Suprapubic skin (tissue), 4 donors: ENCODE data around the gene PHF8. TPM values are rescaled to one million over a fixed set of nuclear protein-coding genes. Genes with fewer than 3 reads are reported as not detected.

Source experiments
- DNase-seq, 2 donors: peaks; one replicate each; pipeline ENCODE4 v3.0.0-alpha.2; 2019; ENCODE audit warnings: low spot score in 2 of 2
- H3K27ac ChIP-seq: fragments of 200-600 bp; sonication (generic); one replicate; pipeline ENCODE4 v1.5.1; 2019
- H3K27me3 ChIP-seq: fragments of 200-600 bp; sonication (generic); one replicate; pipeline ENCODE4 v1.5.1; 2019
- H3K36me3 ChIP-seq: fragments of 200-600 bp; sonication (generic); one replicate; pipeline ENCODE4 v1.5.1; 2019
- H3K4me1 ChIP-seq: fragments of 200-600 bp; sonication (generic); one replicate; pipeline ENCODE4 v1.5.1; 2019
- H3K4me3 ChIP-seq: fragments of 200-600 bp; sonication (generic); one replicate; pipeline ENCODE4 v1.5.1; 2019; ENCODE audit warnings: mild to moderate bottlenecking
- H3K9me3 ChIP-seq: fragments of 200-600 bp; sonication (generic); one replicate; pipeline ENCODE4 v1.5.1; 2019
- EP300 ChIP-seq: sonication (generic); formaldehyde crosslinking; IDR thresholded peaks from one replicate; pipeline ENCODE4 v1.6.1; 2017; ENCODE audit warnings: antibody characterized with exemption
- POLR2A ChIP-seq, 2 donors: fragments of 450-650 bp; IDR thresholded peaks; one replicate each; pipeline ENCODE4 v1.6.1; 2017; ENCODE audit warnings: antibody characterized with exemption in 2 of 2, mild to moderate bottlenecking in 2 of 2, moderate library complexity in 2 of 2
- POLR2AphosphoS5 ChIP-seq, 3 donors: sonication (generic); formaldehyde crosslinking; IDR thresholded peaks; one replicate each; pipeline ENCODE4 v1.6.1; 2017; ENCODE audit warnings: antibody characterized with exemption in 3 of 3
- WGBS: methylation state at CpG from one replicate; pipeline ENCODE4 v1.1.5; 2018; 5-methylcytosine and 5-hydroxymethylcytosine counted together
- total RNA-seq, 4 donors: library from RNA; depleted of rRNA; stranded (reverse); fragments of >200 nt; gene quantifications; one replicate each; pipeline ENCODE4 v1.1.0, GENCODE V29; 2016
- TF ChIP-seq, protein P1 (sequence below), 2 donors: fragments of 200-600 bp in 1 of 2; fragments of 450-650 bp in 1 of 2; sonication (generic) in 1 of 2; IDR thresholded peaks; one replicate each; pipeline ENCODE4 v1.5.1; 2016 to 2019; ENCODE audit warnings: antibody characterized with exemption in 2 of 2, mild to moderate bottlenecking in 1 of 2, moderate library complexity in 1 of 2

The PHF8 gene
- total RNA-seq, 4 donors from 2014 or later, result 17.5 to 72.2 (median 25.4) TPM

DNA sequence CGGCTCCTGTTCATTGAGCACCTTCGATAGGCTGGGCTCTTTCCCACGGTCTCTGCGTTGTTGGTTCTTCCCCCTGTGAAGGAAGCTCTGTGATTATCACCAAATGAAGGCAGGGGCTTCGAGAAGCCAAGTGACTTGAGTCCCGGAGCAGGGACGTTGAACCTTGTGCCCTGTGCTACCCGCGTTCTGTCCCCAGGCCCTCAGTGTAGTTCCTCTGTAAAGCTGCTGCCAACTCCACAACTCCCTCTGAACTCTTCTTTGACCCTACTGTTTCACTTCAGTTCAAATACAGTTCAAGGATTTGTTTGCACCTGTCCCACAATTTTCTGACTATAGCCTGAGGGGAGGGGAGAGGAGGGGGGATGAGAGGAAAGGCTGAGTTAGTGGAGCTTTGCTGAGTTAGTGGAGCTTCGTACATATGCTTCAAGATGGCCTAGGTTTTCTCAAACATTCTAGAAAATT, 635 bp upstream of the PHF8 start:
- WGBS, result 52% methylated on average over 10 of the region's 10 CpGs
- peak overlapping the region; percentile 94 for H3K27ac ChIP-seq
- H3K27me3 ChIP-seq, result no peaks in the 10 kb centered on the region
- H3K36me3 ChIP-seq, result peaks cover 12% of the 10 kb centered on the region
- H3K9me3 ChIP-seq, result no peaks in the 10 kb centered on the region
- DNase-seq, result no peak
- TF ChIP-seq, protein P1, sequence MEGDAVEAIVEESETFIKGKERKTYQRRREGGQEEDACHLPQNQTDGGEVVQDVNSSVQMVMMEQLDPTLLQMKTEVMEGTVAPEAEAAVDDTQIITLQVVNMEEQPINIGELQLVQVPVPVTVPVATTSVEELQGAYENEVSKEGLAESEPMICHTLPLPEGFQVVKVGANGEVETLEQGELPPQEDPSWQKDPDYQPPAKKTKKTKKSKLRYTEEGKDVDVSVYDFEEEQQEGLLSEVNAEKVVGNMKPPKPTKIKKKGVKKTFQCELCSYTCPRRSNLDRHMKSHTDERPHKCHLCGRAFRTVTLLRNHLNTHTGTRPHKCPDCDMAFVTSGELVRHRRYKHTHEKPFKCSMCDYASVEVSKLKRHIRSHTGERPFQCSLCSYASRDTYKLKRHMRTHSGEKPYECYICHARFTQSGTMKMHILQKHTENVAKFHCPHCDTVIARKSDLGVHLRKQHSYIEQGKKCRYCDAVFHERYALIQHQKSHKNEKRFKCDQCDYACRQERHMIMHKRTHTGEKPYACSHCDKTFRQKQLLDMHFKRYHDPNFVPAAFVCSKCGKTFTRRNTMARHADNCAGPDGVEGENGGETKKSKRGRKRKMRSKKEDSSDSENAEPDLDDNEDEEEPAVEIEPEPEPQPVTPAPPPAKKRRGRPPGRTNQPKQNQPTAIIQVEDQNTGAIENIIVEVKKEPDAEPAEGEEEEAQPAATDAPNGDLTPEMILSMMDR (IDR thresholded peaks at IDR 0.05), result no peak
- TF ChIP-seq POLR2AphosphoS5 (IDR thresholded peaks at IDR 0.05) (no peak), EP300 (no peak), POLR2A (IDR thresholded peaks at IDR 0.05) (no peak)
- peak overlapping the region; percentile 63 for H3K4me3 ChIP-seq
- peaks cover 7% of the 10 kb centered on the region for H3K4me1 ChIP-seq

- Histone ChIP-seq H3K36me3 (peaks cover 14% of the 10 kb centered on the region), H3K4me3 (peak overlapping the region; percentile 63), H3K27ac (peak overlapping the region; percentile 94), H3K27me3 (no peaks in the 10 kb centered on the region), H3K9me3 (no peaks in the 10 kb centered on the region), H3K4me1 (peaks cover 7% of the 10 kb centered on the region)
- 52% methylated on average over 8 of the region's 43 CpGs for WGBS
- no peak for TF ChIP-seq EP300
- TF ChIP-seq, protein P1 (IDR thresholded peaks at IDR 0.05), result no peak
- TF ChIP-seq POLR2AphosphoS5 (IDR thresholded peaks at IDR 0.05), result no peak
- no peak for TF ChIP-seq POLR2A (IDR thresholded peaks at IDR 0.05)
- DNase-seq, result no peak
These were observed 640 bp downstream of the PHF8 start for GRCh38 chrX:54043541-54044125.

DNA sequence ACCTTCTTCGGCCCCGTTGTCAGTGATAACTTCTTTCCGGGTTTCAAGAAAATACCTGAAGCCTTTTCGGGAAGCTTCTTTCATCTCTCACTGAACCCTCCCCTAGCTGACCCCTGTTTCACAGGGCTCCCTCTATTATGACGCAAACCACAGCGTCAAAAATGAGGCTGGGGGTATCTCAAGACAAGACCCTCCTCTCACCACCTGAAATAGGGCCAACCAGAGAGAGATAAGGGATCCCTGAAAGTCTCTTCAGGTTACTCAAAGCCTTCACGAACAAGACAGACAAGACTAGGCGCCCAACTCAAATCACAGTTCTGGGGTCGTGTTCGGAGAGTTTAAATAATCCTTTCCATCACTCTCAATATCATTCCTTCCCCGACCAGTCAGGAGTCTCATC, 1.2 kb downstream of the PHF8 start:
- peaks cover 7% of the 10 kb centered on the region for H3K4me1 ChIP-seq

DNA sequence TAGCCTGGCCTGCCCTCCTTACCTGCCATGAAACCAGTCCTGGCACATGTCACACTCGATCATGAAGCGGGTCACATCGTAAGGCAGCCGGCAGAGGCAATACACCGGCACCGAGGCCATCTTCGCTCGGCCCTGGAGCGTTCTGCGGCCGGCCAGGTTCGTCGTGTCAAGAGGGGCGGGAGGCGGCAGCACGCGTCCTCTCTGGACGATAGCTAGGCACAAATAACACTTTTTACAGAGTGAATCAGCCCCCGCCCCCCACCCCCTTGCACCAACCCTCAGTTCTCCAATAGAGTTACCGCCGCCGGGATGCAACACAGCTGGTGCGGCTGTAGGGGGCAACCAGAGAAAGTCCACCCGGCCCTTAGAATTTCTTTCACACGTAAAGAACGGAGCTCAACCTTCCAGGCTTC, 1.7 kb downstream of the PHF8 start:
- Histone ChIP-seq H3K27ac (no peak overlapping the region), H3K36me3 (peaks cover 16% of the 10 kb centered on the region), H3K4me3 (peak overlapping the region; percentile 63), H3K27me3 (no peaks in the 10 kb centered on the region), H3K4me1 (peaks cover 7% of the 10 kb centered on the region), H3K9me3 (no peaks in the 10 kb centered on the region)
- peak in 1 of 2 donors; percentile 62 for DNase-seq
- 43% methylated on average over 18 of the region's 26 CpGs for WGBS
- TF ChIP-seq POLR2A (IDR thresholded peaks at IDR 0.05), result no peak
- TF ChIP-seq, protein P1 (IDR thresholded peaks at IDR 0.05), result peak in 1 of 2 donors; percentile 12

More for the DNA sequence above, 1.2 kb downstream of the PHF8 start:
- peak overlapping the region; percentile 29 for H3K27ac ChIP-seq
- H3K4me3 ChIP-seq, result peak overlapping the region; percentile 63
- peaks cover 16% of the 10 kb centered on the region for H3K36me3 ChIP-seq
- H3K27me3 ChIP-seq, result no peaks in the 10 kb centered on the region
- WGBS, result 43% methylated on average over 11 of the region's 11 CpGs
- DNase-seq, result no peak
- no peaks in the 10 kb centered on the region for H3K9me3 ChIP-seq
- TF ChIP-seq, protein P1 (IDR thresholded peaks at IDR 0.05), result no peak
- TF ChIP-seq POLR2A (IDR thresholded peaks at IDR 0.05), result no peak

GRCh38 chrX:54030329-54030728, 13.9 kb downstream of the PHF8 start:
- Histone ChIP-seq H3K4me3 (no peak overlapping the region), H3K9me3 (no peaks in the 10 kb centered on the region), H3K36me3 (peaks cover 13% of the 10 kb centered on the region), H3K27me3 (no peaks in the 10 kb centered on the region), H3K27ac (no peak overlapping the region), H3K4me1 (peaks cover 5% of the 10 kb centered on the region)
- WGBS, result 83% methylated on average over 4 of the region's 4 CpGs
- no peak for DNase-seq
- TF ChIP-seq POLR2A (IDR thresholded peaks at IDR 0.05), result no peak
- no peak for TF ChIP-seq POLR2AphosphoS5 (IDR thresholded peaks at IDR 0.05)
- TF ChIP-seq, protein P1 (IDR thresholded peaks at IDR 0.05), result no peak
- TF ChIP-seq EP300, result no peak
